ENCODE data around the gene VAT1L. TPM values are rescaled to one million over a fixed set of nuclear protein-coding genes. Genes with fewer than 3 reads are reported as not detected.

The VAT1L gene
- total and polyA plus RNA-seq, 2 donors (not counting 1 experiment from before 2014, with no cell fraction given) = not detected

- POLR2A ChIA-PET = no interaction called here
- CTCF ChIA-PET = no interaction called here
- H3K79me2 ChIP-seq (ENCODE audit: control insufficient read depth, insufficient read depth, low read length) = no peaks in the 10 kb centered on the region
- no peak overlapping the region for H3K4me2 ChIP-seq (replicated peaks; ENCODE audit: low read depth, low read length, poor library complexity, severe bottlenecking)
- ATAC-seq (ENCODE audit: low read depth) (no peak), DNase-seq (no peak)
- H2AFZ ChIP-seq (ENCODE audit: insufficient read depth, low read depth, low read length, poor library complexity, severe bottlenecking) = no peak overlapping the region
- peaks cover 0 to 2% (median 0%) of the 10 kb centered on the region in 4 experiments for H3K27me3 ChIP-seq (replicated peaks in 1 of 4; ENCODE audit: control extremely low read depth in 1 of 4, control insufficient read depth in 3 of 4, insufficient read depth in 4 of 4, low read length in 3 of 4)
- H3K27ac ChIP-seq (ENCODE audit: low read length in 2 of 2) = no peak overlapping the region
- no peaks in the 10 kb centered on the region for H3K4me1 ChIP-seq (ENCODE audit: control insufficient read depth in 2 of 2, insufficient read depth in 2 of 2, low read length in 2 of 2)
- no peak overlapping the region for H3K4me3 Mint-ChIP-seq
- no peaks in the 10 kb centered on the region for H4K20me1 ChIP-seq (ENCODE audit: control insufficient read depth, insufficient read depth, low read length, poor library complexity, severe bottlenecking)
- no peaks in the 10 kb centered on the region for H3K4me1 Mint-ChIP-seq
- no peak overlapping the region for H3K27ac Mint-ChIP-seq
- intact Hi-C loops (cut with micrococcal nuclease) = no loop called here
- 33% methylated on average over 1 of the region's 3 CpGs for WGBS (ENCODE audit: insufficient coverage)
- peaks cover 19% of the 10 kb centered on the region for H3K27me3 Mint-ChIP-seq
- no peak overlapping the region for H3K4me3 ChIP-seq (ENCODE audit: control extremely low read depth in 1 of 5, extremely low read depth in 1 of 5, insufficient read depth in 1 of 5, low read depth in 2 of 5, low read length in 4 of 5)
- no peaks in the 10 kb centered on the region for H3K36me3 ChIP-seq (replicated peaks in 1 of 2; ENCODE audit: control extremely low read depth in 1 of 2, control insufficient read depth in 1 of 2, extremely low read depth in 1 of 2, insufficient read depth in 2 of 2, low read length in 1 of 2)
- H3K9me3 Mint-ChIP-seq (ENCODE audit: insufficient read depth) = no peaks in the 10 kb centered on the region
- no peak overlapping the region for H3K9ac ChIP-seq (ENCODE audit: low read length)
- H3K9me3 ChIP-seq (ENCODE audit: control extremely low read depth in 1 of 3, control insufficient read depth in 2 of 3, insufficient read depth in 1 of 3, low read length in 2 of 3) = no peaks in the 10 kb centered on the region
- no peak for TF ChIP-seq CTCF (IDR thresholded peaks at IDR 0.05)
- TF ChIP-seq EZH2 (IDR thresholded peaks at IDR 0.05; ENCODE audit: borderline replicate concordance, insufficient read depth, low read depth, low read length, poor library complexity, severe bottlenecking) = no peak
Observed at GRCh38 chr16:77961814-77962213, 173.4 kb downstream of the VAT1L start.

GRCh38 chr16:77962689-77963088 is 174.3 kb downstream of the VAT1L start:
- Histone ChIP-seq H3K9ac (ENCODE audit: low read length) (no peak overlapping the region), H3K27me3 (replicated peaks in 1 of 4; ENCODE audit: control extremely low read depth in 1 of 4, control insufficient read depth in 3 of 4, insufficient read depth in 4 of 4, low read length in 3 of 4) (peaks cover 0 to 2% (median 0%) of the 10 kb centered on the region in 4 experiments), H3K4me2 (replicated peaks; ENCODE audit: low read depth, low read length, poor library complexity, severe bottlenecking) (no peak overlapping the region), H3K9me3 (ENCODE audit: control extremely low read depth in 1 of 3, control insufficient read depth in 2 of 3, insufficient read depth in 1 of 3, low read length in 2 of 3) (no peaks in the 10 kb centered on the region), H4K20me1 (ENCODE audit: control insufficient read depth, insufficient read depth, low read length, poor library complexity, severe bottlenecking) (no peaks in the 10 kb centered on the region), H3K36me3 (replicated peaks in 1 of 2; ENCODE audit: control extremely low read depth in 1 of 2, control insufficient read depth in 1 of 2, extremely low read depth in 1 of 2, insufficient read depth in 2 of 2, low read length in 1 of 2) (no peaks in the 10 kb centered on the region), H3K4me3 (ENCODE audit: control extremely low read depth in 1 of 5, extremely low read depth in 1 of 5, insufficient read depth in 1 of 5, low read depth in 2 of 5, low read length in 4 of 5) (no peak overlapping the region), H3K27ac (ENCODE audit: low read length in 2 of 2) (no peak overlapping the region), H2AFZ (ENCODE audit: insufficient read depth, low read depth, low read length, poor library complexity, severe bottlenecking) (no peak overlapping the region), H3K4me1 (ENCODE audit: control insufficient read depth in 2 of 2, insufficient read depth in 2 of 2, low read length in 2 of 2) (no peaks in the 10 kb centered on the region), H3K79me2 (ENCODE audit: control insufficient read depth, insufficient read depth, low read length) (no peaks in the 10 kb centered on the region)
- DNase-seq = no peak
- Mint-ChIP-seq H3K4me3 (no peak overlapping the region), H3K4me1 (no peaks in the 10 kb centered on the region), H3K27me3 (peaks cover 19% of the 10 kb centered on the region), H3K9me3 (ENCODE audit: insufficient read depth) (no peaks in the 10 kb centered on the region), H3K27ac (no peak overlapping the region)
- intact Hi-C loops (cut with micrococcal nuclease) = no loop called here
- ChIA-PET CTCF (no interaction called here), POLR2A (no interaction called here)
- ATAC-seq (ENCODE audit: low read depth) = no peak
- TF ChIP-seq EZH2 (IDR thresholded peaks at IDR 0.05; ENCODE audit: borderline replicate concordance, insufficient read depth, low read depth, low read length, poor library complexity, severe bottlenecking) (no peak), CTCF (IDR thresholded peaks at IDR 0.05) (no peak)
- WGBS (ENCODE audit: insufficient coverage) = 83% methylated on average over 1 of the region's 3 CpGs

All from B cell (primary cell).